CD8-positive, alpha-beta memory T cell (primary cell): Measurements from ENCODE around the gene CELF2. TPM values are rescaled to one million over a fixed set of nuclear protein-coding genes. Genes with fewer than 3 reads are reported as not detected.

Experiments
- CTCF ChIA-PET: fragments of 350-600 bp; sonication (Branson Sonifier 250); formaldehyde crosslinking; loops from one replicate; lab custom pipeline; 2021; ENCODE audit warnings: antibody characterized with exemption; lab: Charles Lee
- POLR2A ChIA-PET: fragments of 350-600 bp; sonication (Branson Sonifier 250); formaldehyde crosslinking; loops from one replicate; lab custom pipeline; 2021; ENCODE audit warnings: antibody characterized with exemption; lab: Charles Lee
- DNase-seq, 5 donors: peaks; one replicate each; pipeline versions ENCODE4 v3.0.0 to v3.0.0-alpha.2; 2020 to 2022; ENCODE audit warnings: mixed read lengths in 1 of 5
- H3K27ac ChIP-seq: one replicate; pipeline ENCODE4 v1.7.0; 2013; ENCODE audit warnings: low read depth, mild to moderate bottlenecking, low read length, moderate library complexity
- H3K27me3 ChIP-seq: 2 replicates; pipeline ENCODE4 v1.7.0; 2013; ENCODE audit warnings: low read length, mild to moderate bottlenecking; ENCODE audit not compliant: insufficient read depth, poor library complexity, severe bottlenecking
- H3K36me3 ChIP-seq: 2 replicates; pipeline ENCODE4 v1.7.0; 2013; ENCODE audit warnings: mild to moderate bottlenecking, low read length, moderate library complexity; ENCODE audit not compliant: insufficient read depth
- H3K4me1 ChIP-seq: 2 replicates; pipeline ENCODE4 v1.7.0; 2013; ENCODE audit warnings: mild to moderate bottlenecking, low read length, moderate library complexity; ENCODE audit not compliant: insufficient read depth
- H3K4me3 ChIP-seq: 2 replicates; pipeline ENCODE4 v1.7.0; 2013; ENCODE audit warnings: mild to moderate bottlenecking, low read length
- H3K9me3 ChIP-seq: 2 replicates; pipeline ENCODE4 v1.7.0; 2013; ENCODE audit warnings: mild to moderate bottlenecking, low read length
- H3K27ac Mint-ChIP-seq, 8 donors: one replicate each; pipeline ENCODE4 v1.8.0; 2020 to 2021; ENCODE audit warnings: mixed read lengths in 8 of 8, mild to moderate bottlenecking in 6 of 8, inconsistent platforms in 3 of 8, moderate library complexity in 3 of 8
- H3K27me3 Mint-ChIP-seq, 2 donors: one replicate each; pipeline ENCODE4 v1.8.0; 2020 to 2021; ENCODE audit warnings: mixed read lengths in 2 of 2, mild to moderate bottlenecking in 1 of 2, moderate library complexity in 1 of 2
- H3K36me3 Mint-ChIP-seq, 3 donors: one replicate each; pipeline ENCODE4 v1.8.0; 2020 to 2021; ENCODE audit warnings: mixed read lengths in 3 of 3, inconsistent platforms in 1 of 3, mild to moderate bottlenecking in 1 of 3
- H3K4me1 Mint-ChIP-seq, 3 donors: one replicate each; pipeline ENCODE4 v1.8.0; 2020 to 2021; ENCODE audit warnings: mixed read lengths in 3 of 3, inconsistent platforms in 1 of 3, mild to moderate bottlenecking in 1 of 3
- H3K4me3 Mint-ChIP-seq, 7 donors: one replicate each; pipeline ENCODE4 v1.8.0; 2020 to 2021; ENCODE audit warnings: mixed read lengths in 7 of 7, mild to moderate bottlenecking in 6 of 7, moderate library complexity in 4 of 7, inconsistent platforms in 2 of 7
- H3K9me3 Mint-ChIP-seq, 5 donors: one replicate each; pipeline ENCODE4 v1.8.0; 2020 to 2022; ENCODE audit warnings: mixed read lengths in 5 of 5, mild to moderate bottlenecking in 3 of 5, moderate library complexity in 2 of 5, inconsistent platforms in 1 of 5
- polyA plus RNA-seq: library from polyadenylated mRNA; unstranded; fragments of 300-500 nt; fragmentation: Illumina TruSeq; gene quantifications from one replicate; pipeline ENCODE4 v1.2.3, GENCODE V29; 2021
- total RNA-seq, 2 experiments: library from RNA; stranded (reverse); gene quantifications; one replicate each; pipeline ENCODE4 v1.2.3, GENCODE V29; 2021

The CELF2 gene
- total and polyA plus RNA-seq, 3 experiments from 2014 or later = 154 to 166 (median 155) TPM

DNA sequence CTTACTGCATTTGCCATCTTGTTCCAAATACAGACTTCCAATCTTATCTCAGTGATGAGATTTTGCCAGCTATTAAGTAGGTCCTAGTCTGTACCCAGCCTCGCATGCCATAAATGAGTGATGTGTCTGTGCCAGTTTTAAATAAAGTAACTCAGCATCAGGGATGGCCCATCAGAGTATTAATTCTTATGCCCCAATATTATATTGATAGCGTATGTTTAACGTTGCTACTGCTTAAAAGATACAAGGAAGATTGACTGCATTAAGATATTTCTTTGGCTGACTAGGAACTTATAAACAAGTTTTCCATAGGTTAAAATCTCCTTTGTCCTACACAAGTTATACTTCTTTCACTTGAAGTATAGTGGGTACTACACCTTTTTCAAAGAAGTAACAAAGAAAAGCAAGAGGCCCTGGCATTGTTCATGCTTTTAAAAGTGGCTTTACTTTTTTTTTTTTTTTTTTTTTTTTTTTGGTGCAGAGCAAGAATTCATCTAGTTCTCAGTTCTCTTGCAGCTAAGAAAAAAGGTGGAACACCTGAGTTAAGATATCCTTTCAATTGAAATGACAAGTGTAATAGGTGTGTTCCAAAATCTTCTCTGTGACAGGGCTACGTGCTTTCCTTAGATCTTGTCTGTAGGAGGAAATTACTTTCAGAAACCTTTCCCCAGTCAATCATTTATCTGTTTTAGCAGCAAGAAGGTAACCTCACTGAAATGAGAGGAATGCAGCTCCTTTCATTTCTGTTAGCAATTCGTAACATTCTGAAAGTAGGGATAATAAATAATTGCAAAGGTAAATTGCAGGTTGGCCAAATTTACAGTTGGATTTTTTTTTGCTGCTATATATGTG lies 245.0 kb downstream of the CELF2 start:
- Mint-ChIP-seq H3K36me3 (peaks cover 8 to 97% (median 25%) of the 10 kb centered on the region in 3 donors), H3K9me3 (no peaks in the 10 kb centered on the region), H3K27ac (peak overlapping the region; percentile 59 to 95 (median 85)), H3K4me3 (peak overlapping the region in 3 of 7 donors; percentile 0 to 47 (median 36)), H3K4me1 (peaks cover 84 to 97% (median 97%) of the 10 kb centered on the region in 3 donors), H3K27me3 (peaks cover 0 to 1% of the 10 kb centered on the region in 2 donors)
- DNase-seq = no peak
- Histone ChIP-seq H3K4me1 (peaks cover 40% of the 10 kb centered on the region), H3K36me3 (peaks cover 69% of the 10 kb centered on the region), H3K27me3 (no peaks in the 10 kb centered on the region), H3K4me3 (no peak overlapping the region), H3K9me3 (no peaks in the 10 kb centered on the region), H3K27ac (no peak overlapping the region)
- ChIA-PET POLR2A (no interaction called here), CTCF (interaction anchor here (0.9 to 2.3 kb wide), 2 partner anchors 8 to 12 kb away, joined by 3 to 7 read pairs; no protein-coding TSS in a partner anchor)

DNA sequence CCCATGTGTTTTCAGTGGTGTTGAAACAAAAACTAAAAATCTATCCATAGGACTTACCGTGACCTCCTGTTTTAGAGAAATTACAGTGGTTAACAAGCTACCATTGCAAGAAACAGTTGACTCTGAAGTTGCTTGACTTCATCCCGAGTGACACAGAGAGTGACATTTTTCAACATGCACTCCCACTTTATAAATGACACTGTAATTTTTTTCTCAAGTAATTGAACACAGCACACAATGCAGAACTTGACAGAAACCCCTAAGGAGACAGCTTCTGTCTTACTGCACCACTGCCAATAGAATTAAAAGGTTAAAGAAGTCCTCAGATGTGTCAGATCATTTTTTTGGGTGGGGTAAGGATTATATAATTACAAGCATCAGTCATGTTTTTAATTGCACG lies 246.1 kb downstream of the CELF2 start:
- Histone ChIP-seq H3K9me3 (no peaks in the 10 kb centered on the region), H3K4me3 (no peak overlapping the region), H3K27me3 (no peaks in the 10 kb centered on the region), H3K36me3 (peaks cover 66% of the 10 kb centered on the region), H3K27ac (no peak overlapping the region), H3K4me1 (peaks cover 44% of the 10 kb centered on the region)
- Mint-ChIP-seq H3K4me1 (peaks cover 84 to 96% (median 95%) of the 10 kb centered on the region in 3 donors), H3K4me3 (peak overlapping the region in 3 of 7 donors; percentile 2 to 22 (median 21)), H3K27me3 (peaks cover 0 to 1% of the 10 kb centered on the region in 2 donors), H3K9me3 (no peaks in the 10 kb centered on the region), H3K36me3 (peaks cover 5 to 94% (median 18%) of the 10 kb centered on the region in 3 donors), H3K27ac (peak overlapping the region; percentile 47 to 95 (median 69))
- POLR2A ChIA-PET = no interaction called here
- CTCF ChIA-PET = no interaction called here
- no peak for DNase-seq

GRCh38 chr10:11264296-11265048 lies 246.8 kb downstream of the CELF2 start:
- Histone ChIP-seq H3K27me3 (no peaks in the 10 kb centered on the region), H3K36me3 (peaks cover 60% of the 10 kb centered on the region), H3K4me1 (peaks cover 44% of the 10 kb centered on the region), H3K9me3 (no peaks in the 10 kb centered on the region), H3K27ac (no peak overlapping the region), H3K4me3 (no peak overlapping the region)
- CTCF ChIA-PET = interaction anchor here (0.7 to 1.1 kb wide), 3 partner anchors 27 to 120 kb away, joined by 3 read pairs; no protein-coding TSS in a partner anchor
- Mint-ChIP-seq H3K4me1 (peaks cover 86 to 96% (median 95%) of the 10 kb centered on the region in 3 donors), H3K4me3 (peak overlapping the region in 5 of 7 donors; percentile 6 to 42 (median 22)), H3K27me3 (peaks cover 0 to 1% of the 10 kb centered on the region in 2 donors), H3K9me3 (no peaks in the 10 kb centered on the region), H3K36me3 (peaks cover 5 to 94% (median 16%) of the 10 kb centered on the region in 3 donors), H3K27ac (peak overlapping the region in 7 of 8 donors; percentile 19 to 95 (median 75))
- POLR2A ChIA-PET = no interaction called here
- no peak for DNase-seq

- Mint-ChIP-seq H3K27ac (peak overlapping the region; percentile 24 to 95 (median 54)), H3K4me3 (peak overlapping the region in 5 of 7 donors; percentile 5 to 51 (median 30)), H3K27me3 (peaks cover 0 to 1% of the 10 kb centered on the region in 2 donors), H3K9me3 (no peaks in the 10 kb centered on the region), H3K36me3 (peaks cover 5 to 94% (median 22%) of the 10 kb centered on the region in 3 donors), H3K4me1 (peaks cover 88 to 97% (median 95%) of the 10 kb centered on the region in 3 donors)
- POLR2A ChIA-PET = no interaction called here
- peaks cover 60% of the 10 kb centered on the region for H3K36me3 ChIP-seq
- H3K9me3 ChIP-seq = no peaks in the 10 kb centered on the region
- CTCF ChIA-PET = no interaction called here
- H3K27ac ChIP-seq = no peak overlapping the region
- H3K4me1 ChIP-seq = peaks cover 52% of the 10 kb centered on the region
- no peak overlapping the region for H3K4me3 ChIP-seq
- H3K27me3 ChIP-seq = no peaks in the 10 kb centered on the region
- DNase-seq = no peak
Measured at GRCh38 chr10:11265484-11265883, 247.8 kb downstream of the CELF2 start.

GRCh38 chr10:11266426-11266825 lies 248.8 kb downstream of the CELF2 start:
- Mint-ChIP-seq H3K4me3 (peak overlapping the region in 4 of 7 donors; percentile 1 to 42 (median 10)), H3K9me3 (no peaks in the 10 kb centered on the region), H3K4me1 (peaks cover 90 to 97% (median 94%) of the 10 kb centered on the region in 3 donors), H3K27me3 (peaks cover 0 to 1% of the 10 kb centered on the region in 2 donors), H3K27ac (peak overlapping the region; percentile 36 to 95 (median 54)), H3K36me3 (peaks cover 5 to 94% (median 23%) of the 10 kb centered on the region in 3 donors)
- POLR2A ChIA-PET = no interaction called here
- CTCF ChIA-PET = no interaction called here
- Histone ChIP-seq H3K9me3 (no peaks in the 10 kb centered on the region), H3K27ac (no peak overlapping the region), H3K4me1 (peaks cover 56% of the 10 kb centered on the region), H3K36me3 (peaks cover 62% of the 10 kb centered on the region), H3K27me3 (no peaks in the 10 kb centered on the region), H3K4me3 (no peak overlapping the region)
- no peak for DNase-seq

GRCh38 chr10:11270135-11270857 lies 252.6 kb downstream of the CELF2 start:
- Mint-ChIP-seq H3K9me3 (no peaks in the 10 kb centered on the region), H3K27ac (peak overlapping the region; percentile 2 to 98 (median 84)), H3K27me3 (peaks cover 0 to 3% of the 10 kb centered on the region in 2 donors), H3K4me1 (peaks cover 70 to 93% (median 85%) of the 10 kb centered on the region in 3 donors), H3K36me3 (peaks cover 3 to 94% (median 26%) of the 10 kb centered on the region in 3 donors), H3K4me3 (peak overlapping the region; percentile 24 to 80 (median 38))
- H3K4me1 ChIP-seq = peaks cover 26% of the 10 kb centered on the region
- H3K27me3 ChIP-seq = no peaks in the 10 kb centered on the region
- POLR2A ChIA-PET = no interaction called here
- H3K9me3 ChIP-seq = no peaks in the 10 kb centered on the region
- CTCF ChIA-PET = interaction anchor here (0.7 to 4.1 kb wide), 17 partner anchors 9 to 513 kb away, joined by 3 to 27 read pairs (median 3); no protein-coding TSS in a partner anchor
- DNase-seq = peak; percentile 50 to 78 (median 65)
- H3K36me3 ChIP-seq = peaks cover 67% of the 10 kb centered on the region
- H3K4me3 ChIP-seq = no peak overlapping the region
- H3K27ac ChIP-seq = peak overlapping the region; percentile 1

DNA sequence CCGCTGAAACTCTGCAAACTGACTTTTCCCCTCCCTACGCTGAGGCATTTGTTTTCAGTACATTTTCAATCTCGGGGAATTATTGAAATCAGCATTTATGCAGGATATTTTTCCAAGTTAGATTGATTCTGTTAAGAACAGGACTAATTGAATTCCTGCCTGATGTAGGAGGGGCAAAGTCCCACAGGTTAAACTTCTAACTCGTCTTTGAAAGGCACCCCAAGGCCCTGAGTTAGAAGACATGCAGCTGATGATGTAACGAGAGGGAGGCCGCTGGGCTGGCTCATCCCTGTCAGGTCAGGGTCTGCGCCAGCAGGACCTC lies 253.1 kb downstream of the CELF2 start:
- H3K36me3 Mint-ChIP-seq = peaks cover 3 to 95% (median 29%) of the 10 kb centered on the region in 3 donors
- peaks cover 69% of the 10 kb centered on the region for H3K36me3 ChIP-seq
- no peaks in the 10 kb centered on the region for H3K9me3 ChIP-seq
- no peak for DNase-seq
- no peaks in the 10 kb centered on the region for H3K9me3 Mint-ChIP-seq
- H3K27ac Mint-ChIP-seq = peak overlapping the region in 6 of 8 donors; percentile 68 to 98 (median 86)
- ChIA-PET CTCF (interaction anchor here (0.7 to 4.1 kb wide), 14 partner anchors 9 to 487 kb away, joined by 3 to 27 read pairs (median 3); no protein-coding TSS in a partner anchor), POLR2A (no interaction called here)
- H3K4me1 ChIP-seq = peaks cover 22% of the 10 kb centered on the region
- no peak overlapping the region for H3K27ac ChIP-seq
- peak overlapping the region in 2 of 7 donors; percentile 43 to 80 for H3K4me3 Mint-ChIP-seq
- H3K27me3 ChIP-seq = no peaks in the 10 kb centered on the region
- peaks cover 66 to 93% (median 80%) of the 10 kb centered on the region in 3 donors for H3K4me1 Mint-ChIP-seq
- H3K4me3 ChIP-seq = no peak overlapping the region
- H3K27me3 Mint-ChIP-seq = peaks cover 0 to 4% of the 10 kb centered on the region in 2 donors
